Mesenchymal stem cell (in vitro differentiated cells and primary cell): ENCODE data around the gene LRFN2.

Source experiments
- DNase-seq: peaks from one replicate; pipeline ENCODE4 v3.0.0-alpha.2; 2013
- H2AFZ ChIP-seq: one replicate; pipeline ENCODE4 v1.6.1; 2013; ENCODE audit warnings: low read depth, mild to moderate bottlenecking, control low read depth, inconsistent platforms, low read length, moderate library complexity
- H2AK5ac ChIP-seq: 2 replicates; pipeline ENCODE4 v1.6.1; 2013; ENCODE audit warnings: low read length, moderate library complexity, mild to moderate bottlenecking, inconsistent platforms; ENCODE audit not compliant: severe bottlenecking
- H2BK120ac ChIP-seq: one replicate; pipeline ENCODE4 v1.6.1; 2013; ENCODE audit warnings: low read depth, mild to moderate bottlenecking, inconsistent platforms, low read length, moderate library complexity
- H2BK12ac ChIP-seq, 2 experiments: one replicate each; pipeline ENCODE4 v1.6.1; 2013; ENCODE audit warnings: inconsistent platforms in 2 of 2, low read length in 2 of 2, mild to moderate bottlenecking in 2 of 2, moderate library complexity in 2 of 2, control low read depth in 1 of 2
- H2BK15ac ChIP-seq: one replicate; pipeline ENCODE4 v1.6.1; 2013; ENCODE audit warnings: mild to moderate bottlenecking, low read depth, inconsistent platforms; ENCODE audit not compliant: poor library complexity, severe bottlenecking
- H2BK5ac ChIP-seq: 2 replicates; pipeline ENCODE4 v1.6.1; 2013; ENCODE audit warnings: low read depth, mild to moderate bottlenecking, low read length, control low read depth, inconsistent platforms; ENCODE audit not compliant: poor library complexity, severe bottlenecking
- H3K14ac ChIP-seq, 2 experiments: one replicate each; pipeline ENCODE4 v1.6.1; 2013; ENCODE audit warnings: inconsistent platforms in 2 of 2, low read length in 2 of 2, control low read depth in 1 of 2, mild to moderate bottlenecking in 1 of 2, moderate library complexity in 1 of 2
- H3K18ac ChIP-seq, 2 experiments: one replicate each; pipeline ENCODE4 v1.6.1; 2013; ENCODE audit warnings: inconsistent platforms in 2 of 2, low read length in 2 of 2, control low read depth in 1 of 2, low read depth in 1 of 2, mild to moderate bottlenecking in 1 of 2
- H3K23ac ChIP-seq, 2 experiments: one replicate each; pipeline ENCODE4 v1.6.1; 2013; ENCODE audit warnings: inconsistent platforms in 2 of 2, low read length in 2 of 2, mild to moderate bottlenecking in 2 of 2, moderate library complexity in 2 of 2, control low read depth in 1 of 2
- H3K27ac ChIP-seq: 2 replicates; pipeline ENCODE4 v1.5.1; 2013; ENCODE audit warnings: mild to moderate bottlenecking, moderate library complexity, low read length, control low read depth, inconsistent platforms; ENCODE audit not compliant: poor library complexity, severe bottlenecking
- H3K27me3 ChIP-seq, 2 experiments: 2 replicates each; pipeline versions ENCODE4 v1.6.1 to v1.7.0; 2013; ENCODE audit warnings: low read length in 2 of 2, mild to moderate bottlenecking in 2 of 2, moderate library complexity in 2 of 2, control low read depth in 1 of 2, inconsistent platforms in 1 of 2; ENCODE audit not compliant: control insufficient read depth in 1 of 2, insufficient read depth in 1 of 2
- H3K36me3 ChIP-seq, 2 experiments: 2 replicates each; pipeline versions ENCODE4 v1.6.1 to v1.7.0; 2013; ENCODE audit warnings: low read length in 2 of 2, control low read depth in 1 of 2, inconsistent platforms in 1 of 2, low read depth in 1 of 2, mild to moderate bottlenecking in 1 of 2; ENCODE audit not compliant: insufficient read depth in 2 of 2, control insufficient read depth in 1 of 2
- H3K4ac ChIP-seq, 2 experiments: one replicate each; pipeline ENCODE4 v1.6.1; 2013; ENCODE audit warnings: inconsistent platforms in 2 of 2, low read length in 2 of 2, mild to moderate bottlenecking in 2 of 2, moderate library complexity in 2 of 2, control low read depth in 1 of 2, low read depth in 1 of 2
- H3K4me1 ChIP-seq: 2 replicates; pipeline ENCODE4 v1.6.1; 2013; ENCODE audit warnings: low read depth, low read length, control low read depth; ENCODE audit not compliant: control insufficient read depth, insufficient read depth
- H3K4me2 ChIP-seq: 2 replicates; pipeline ENCODE4 v1.6.1; 2013; ENCODE audit warnings: low read length, mild to moderate bottlenecking, inconsistent platforms; ENCODE audit not compliant: poor library complexity, severe bottlenecking
- H3K4me3 ChIP-seq, 2 experiments: 2 replicates each; pipeline versions ENCODE4 v1.5.1 to v1.7.0; 2013; ENCODE audit warnings: low read length in 2 of 2, mild to moderate bottlenecking in 2 of 2, control low read depth in 1 of 2, low read depth in 1 of 2; ENCODE audit not compliant: insufficient read depth in 1 of 2
- H3K79me1 ChIP-seq: replicated peaks from 2 replicates; pipeline ENCODE4 v1.6.1; 2013; ENCODE audit warnings: mild to moderate bottlenecking, control low read depth, low read length, inconsistent platforms; ENCODE audit not compliant: poor library complexity, severe bottlenecking
- H3K9ac ChIP-seq: 2 replicates; pipeline ENCODE4 v1.7.0; 2013; ENCODE audit warnings: mild to moderate bottlenecking, low read length, moderate library complexity
- H3K9me3 ChIP-seq: 2 replicates; pipeline ENCODE4 v1.7.0; 2013; ENCODE audit warnings: mild to moderate bottlenecking, low read length; ENCODE audit not compliant: control insufficient read depth
- H4K8ac ChIP-seq: one replicate; pipeline ENCODE4 v1.6.1; 2013; ENCODE audit warnings: inconsistent platforms, mild to moderate bottlenecking, low read length, moderate library complexity
- H4K91ac ChIP-seq: one replicate; pipeline ENCODE4 v1.6.1; 2013; ENCODE audit warnings: mild to moderate bottlenecking, low read length, inconsistent platforms
- WGBS: methylation state at CpG from one replicate; pipeline ENCODE4 v1.1.7; 2013; ENCODE audit warnings: mixed read lengths; 5-methylcytosine and 5-hydroxymethylcytosine counted together

LRFN2 gene

GRCh38 chr6:40391086-40391485 is 196.1 kb downstream of the LRFN2 start:
- H2BK120ac ChIP-seq = no peak overlapping the region
- no peak for DNase-seq
- WGBS = 100% methylated on average over 2 of the region's 3 CpGs

DNA sequence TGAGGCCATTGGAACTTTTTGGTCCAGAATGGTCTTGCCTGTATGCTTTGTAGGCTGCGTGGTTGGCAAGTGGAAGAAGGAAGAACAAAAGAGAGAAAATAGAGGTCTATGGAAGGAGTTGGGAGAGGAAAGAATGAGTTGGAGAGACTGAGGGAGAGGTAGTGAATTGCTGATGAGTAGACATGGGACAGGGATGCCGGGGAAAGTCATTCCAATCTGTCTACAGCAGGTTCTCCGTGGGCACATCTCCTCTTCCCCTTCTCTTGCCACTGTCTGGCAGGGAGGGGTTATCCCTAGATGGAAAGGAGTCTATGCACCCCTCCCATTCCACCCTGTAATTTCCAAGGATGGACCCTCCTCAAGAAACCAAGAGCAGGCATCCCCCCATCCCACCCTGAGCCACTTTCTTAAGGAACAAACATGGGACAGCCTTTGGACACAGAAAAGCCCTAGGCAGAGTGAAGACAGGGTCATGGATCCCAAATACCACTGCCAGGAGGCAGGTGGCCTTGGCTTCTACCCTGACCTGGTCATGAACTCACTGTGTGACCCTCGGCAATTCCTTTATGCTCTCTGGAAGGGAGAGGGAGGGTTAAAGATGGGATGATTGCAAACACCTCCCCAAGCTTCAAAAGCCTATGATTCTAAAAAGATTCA is 196.9 kb downstream of the LRFN2 start:
- Histone ChIP-seq H3K14ac (no peak overlapping the region), H2BK15ac (no peak overlapping the region), H2BK120ac (no peak overlapping the region), H3K27me3 (peaks cover 9 to 43% of the 10 kb centered on the region in 2 experiments), H3K4me2 (no peak overlapping the region), H2AK5ac (no peak overlapping the region), H3K27ac (no peak overlapping the region), H3K36me3 (no peaks in the 10 kb centered on the region), H3K9me3 (no peaks in the 10 kb centered on the region), H3K79me1 (no peaks in the 10 kb centered on the region), H4K91ac (no peak overlapping the region), H3K4me3 (no peak overlapping the region), H4K8ac (no peak overlapping the region), H3K4me1 (no peaks in the 10 kb centered on the region), H3K18ac (no peak overlapping the region), H2BK12ac (no peak overlapping the region), H2AFZ (no peak overlapping the region), H3K23ac (no peak overlapping the region), H2BK5ac (no peak overlapping the region), H3K4ac (no peak overlapping the region), H3K9ac (no peak overlapping the region)
- DNase-seq = no peak
- WGBS = 88% methylated on average over 3 of the region's 4 CpGs

More at GRCh38 chr6:40391086-40391485, 196.1 kb downstream of the LRFN2 start:
- no peak overlapping the region for H2AFZ ChIP-seq
- no peak overlapping the region for H3K18ac ChIP-seq
- no peak overlapping the region for H3K14ac ChIP-seq
- H3K4me2 ChIP-seq = no peak overlapping the region
- H3K9ac ChIP-seq = no peak overlapping the region
- no peaks in the 10 kb centered on the region for H3K36me3 ChIP-seq
- no peak overlapping the region for H3K4ac ChIP-seq
- no peaks in the 10 kb centered on the region for H3K9me3 ChIP-seq
- no peak overlapping the region for H4K8ac ChIP-seq
- no peak overlapping the region for H2AK5ac ChIP-seq
- no peak overlapping the region for H3K4me3 ChIP-seq
- H3K27me3 ChIP-seq = peaks cover 9 to 38% of the 10 kb centered on the region in 2 experiments
- no peak overlapping the region for H3K23ac ChIP-seq
- no peak overlapping the region for H2BK5ac ChIP-seq
- H3K79me1 ChIP-seq = no peaks in the 10 kb centered on the region
- no peaks in the 10 kb centered on the region for H3K4me1 ChIP-seq
- H3K27ac ChIP-seq = no peak overlapping the region
- no peak overlapping the region for H2BK12ac ChIP-seq
- H2BK15ac ChIP-seq = no peak overlapping the region
- H4K91ac ChIP-seq = no peak overlapping the region

- Histone ChIP-seq H2AFZ (no peak overlapping the region), H3K4me2 (no peak overlapping the region), H4K8ac (no peak overlapping the region), H3K18ac (no peak overlapping the region), H3K79me1 (no peaks in the 10 kb centered on the region), H4K91ac (no peak overlapping the region), H2BK12ac (no peak overlapping the region), H3K23ac (no peak overlapping the region), H3K36me3 (no peaks in the 10 kb centered on the region), H3K9ac (no peak overlapping the region), H3K9me3 (no peaks in the 10 kb centered on the region), H3K27me3 (peaks cover 9 to 46% of the 10 kb centered on the region in 2 experiments), H2AK5ac (no peak overlapping the region), H3K27ac (no peak overlapping the region), H2BK15ac (no peak overlapping the region), H3K14ac (no peak overlapping the region), H3K4me3 (no peak overlapping the region), H3K4ac (no peak overlapping the region), H2BK5ac (no peak overlapping the region), H2BK120ac (no peak overlapping the region), H3K4me1 (no peaks in the 10 kb centered on the region)
- 97% methylated on average over 3 of the region's 4 CpGs for WGBS
- DNase-seq = no peak
These were observed 197.9 kb downstream of the LRFN2 start for GRCh38 chr6:40389254-40389653.

- H3K4me2 ChIP-seq = no peak overlapping the region
- H2BK12ac ChIP-seq = no peak overlapping the region
- H3K27me3 ChIP-seq = peaks cover 9 to 55% of the 10 kb centered on the region in 2 experiments
- DNase-seq = no peak
- H3K9ac ChIP-seq = no peak overlapping the region
- H3K9me3 ChIP-seq = no peaks in the 10 kb centered on the region
- no peak overlapping the region for H2BK5ac ChIP-seq
- H3K36me3 ChIP-seq = no peaks in the 10 kb centered on the region
- no peaks in the 10 kb centered on the region for H3K4me1 ChIP-seq
- no peak overlapping the region for H3K27ac ChIP-seq
- no peak overlapping the region for H2AFZ ChIP-seq
- H3K14ac ChIP-seq = no peak overlapping the region
- H4K91ac ChIP-seq = no peak overlapping the region
- no peak overlapping the region for H3K4me3 ChIP-seq
- WGBS = 85% methylated on average over 4 of the region's 5 CpGs
- no peaks in the 10 kb centered on the region for H3K79me1 ChIP-seq
- no peak overlapping the region for H2AK5ac ChIP-seq
- H3K23ac ChIP-seq = no peak overlapping the region
- no peak overlapping the region for H2BK15ac ChIP-seq
- H2BK120ac ChIP-seq = no peak overlapping the region
- H3K18ac ChIP-seq = no peak overlapping the region
- H3K4ac ChIP-seq = no peak overlapping the region
- H4K8ac ChIP-seq = no peak overlapping the region
These were observed 199.3 kb downstream of the LRFN2 start for GRCh38 chr6:40387871-40388264.
